H1 (cell line): ENCODE results near the gene ANP32A. TPM values are rescaled to one million over a fixed set of nuclear protein-coding genes. Genes with fewer than 3 reads are reported as not detected.

Experiments
- CTCF ChIA-PET: fragments of 300-600 bp; sonication (Branson Sonifier 250); formaldehyde crosslinking; loops from one replicate; lab custom pipeline; 2021; ENCODE audit not compliant: partially characterized antibody; lab: Charles Lee
- POLR2A ChIA-PET: fragments of 300-600 bp; sonication (Branson Sonifier 250); formaldehyde crosslinking; loops from one replicate; lab custom pipeline; 2021; ENCODE audit warnings: inconsistent platforms; ENCODE audit not compliant: partially characterized antibody; lab: Charles Lee
- DNase-seq, 2 experiments: peaks; one replicate each; pipeline versions ENCODE4 v3.0.0 to v3.0.0-alpha.2; 2010 to 2022; ENCODE audit warnings: low spot score in 2 of 2, low read depth in 1 of 2, mixed read lengths in 1 of 2
- FAIRE-seq: peaks from 2 replicates; lab custom pipeline; 2011; peaks lifted over from hg19 to GRCh38; lab: Jason Lieb, UNC
- H2AFZ ChIP-seq: 2 replicates; pipeline ENCODE4 v1.8.1; 2012; ENCODE audit warnings: low read length, inconsistent platforms
- H2AK5ac ChIP-seq: 2 replicates; pipeline ENCODE4 v1.6.1; 2013; ENCODE audit warnings: low read depth, low read length
- H2BK120ac ChIP-seq: replicated peaks from 2 replicates; pipeline ENCODE3; 2013; ENCODE audit warnings: low read depth, low read length, inconsistent platforms
- H2BK12ac ChIP-seq: 2 replicates; pipeline ENCODE4 v1.6.1; 2013; ENCODE audit warnings: low read depth, low read length
- H2BK15ac ChIP-seq: 2 replicates; pipeline ENCODE4 v1.6.1; 2013; ENCODE audit warnings: low read length
- H2BK20ac ChIP-seq: 2 replicates; pipeline ENCODE4 v1.6.1; 2013; ENCODE audit warnings: low read length
- H2BK5ac ChIP-seq: 2 replicates; pipeline ENCODE4 v1.6.1; 2013; ENCODE audit warnings: low read depth, low read length
- H3K14ac ChIP-seq: 2 replicates; pipeline ENCODE4 v1.6.1; 2013; ENCODE audit warnings: inconsistent platforms; ENCODE audit not compliant: insufficient read length
- H3K18ac ChIP-seq: 2 replicates; pipeline ENCODE4 v1.6.1; 2013; ENCODE audit warnings: low read length; ENCODE audit errors: extremely low read depth
- H3K23ac ChIP-seq: 2 replicates; pipeline ENCODE4 v1.6.1; 2013; ENCODE audit warnings: inconsistent platforms; ENCODE audit not compliant: insufficient read length
- H3K23me2 ChIP-seq: 2 replicates; pipeline ENCODE4 v1.6.1; 2013; ENCODE audit warnings: low read depth, low read length
- H3K27ac ChIP-seq: 2 replicates; pipeline ENCODE4 v1.6.1; 2011; ENCODE audit warnings: low read depth, low read length, inconsistent platforms
- H3K27me3 ChIP-seq, 4 experiments: replicated peaks in 1 of 4; 1 replicate in 1 of 4; 2 replicates in 3 of 4; pipeline versions ENCODE4 v1.6.1 to v1.8.1; 2011 to 2013; ENCODE audit warnings: low read length in 3 of 4, mild to moderate bottlenecking in 3 of 4, inconsistent platforms in 2 of 4, mixed read lengths in 2 of 4, moderate library complexity in 1 of 4; ENCODE audit not compliant: control insufficient read depth in 3 of 4, insufficient read depth in 3 of 4; ENCODE audit errors: extremely low read depth in 1 of 4
- H3K36me3 ChIP-seq, 4 experiments: 2 replicates each; pipeline versions ENCODE4 v1.6.1 to v1.8.1; 2011 to 2013; ENCODE audit warnings: mild to moderate bottlenecking in 4 of 4, low read length in 3 of 4, moderate library complexity in 2 of 4, control low read depth in 1 of 4, inconsistent platforms in 1 of 4; ENCODE audit not compliant: insufficient read depth in 4 of 4, control insufficient read depth in 2 of 4
- H3K4ac ChIP-seq: replicated peaks from 2 replicates; pipeline ENCODE3; 2013; ENCODE audit warnings: low read length, low read depth, mixed read lengths, inconsistent platforms; ENCODE audit not compliant: insufficient read length
- H3K4me1 ChIP-seq, 4 experiments: replicated peaks in 1 of 4; 1 replicate in 1 of 4; 2 replicates in 3 of 4; pipeline versions ENCODE4 v1.6.1 to v1.8.1; 2011 to 2013; ENCODE audit warnings: low read length in 3 of 4, inconsistent platforms in 2 of 4, mixed read lengths in 1 of 4; ENCODE audit not compliant: insufficient read depth in 4 of 4, control insufficient read depth in 3 of 4
- H3K4me2 ChIP-seq, 2 experiments: 2 replicates each; pipeline versions ENCODE4 v1.6.1 to v1.8.1; 2011 to 2013; ENCODE audit warnings: low read depth in 2 of 2, low read length in 2 of 2, control low read depth in 1 of 2, inconsistent platforms in 1 of 2, mild to moderate bottlenecking in 1 of 2; ENCODE audit not compliant: insufficient read depth in 1 of 2
- H3K4me3 ChIP-seq, 4 experiments: fragments of 200-600, 300-600 bp in 1 of 4; sonication (generic), shearing (Covaris generic), sonication (Bioruptor Twin) in 1 of 4; 2 replicates each; pipeline versions ENCODE4 v1.5.1 to v1.8.1; 2011 to 2016; ENCODE audit warnings: low read length in 4 of 4, low read depth in 3 of 4, control low read depth in 2 of 4, inconsistent platforms in 2 of 4, mild to moderate bottlenecking in 2 of 4, mixed read lengths in 1 of 4, moderate library complexity in 1 of 4; ENCODE audit not compliant: insufficient read depth in 2 of 4; ENCODE audit errors: extremely low read depth in 1 of 4
- H3K56ac ChIP-seq: replicated peaks from 2 replicates; pipeline ENCODE3; 2013; ENCODE audit warnings: low read depth, mild to moderate bottlenecking, mixed read lengths, low read length, inconsistent platforms; ENCODE audit not compliant: insufficient read length
- H3K79me1 ChIP-seq: 2 replicates; pipeline ENCODE4 v1.6.1; 2013; ENCODE audit warnings: low read depth, low read length, control low read depth
- H3K79me2 ChIP-seq, 2 experiments: 2 replicates each; pipeline versions ENCODE4 v1.6.1 to v1.8.1; 2012 to 2013; ENCODE audit warnings: low read length in 2 of 2, mild to moderate bottlenecking in 2 of 2, inconsistent platforms in 1 of 2; ENCODE audit not compliant: insufficient read depth in 2 of 2, control insufficient read depth in 1 of 2
- H3K9ac ChIP-seq, 4 experiments: replicated peaks in 1 of 4; 1 replicate in 1 of 4; 2 replicates in 3 of 4; pipeline versions ENCODE4 v1.6.1 to v1.8.1; 2011 to 2013; ENCODE audit warnings: low read depth in 3 of 4, low read length in 3 of 4, control low read depth in 2 of 4, mild to moderate bottlenecking in 2 of 4, moderate library complexity in 2 of 4, inconsistent platforms in 1 of 4; ENCODE audit errors: extremely low read depth in 1 of 4
- H3K9me3 ChIP-seq, 2 experiments: 2 replicates each; pipeline versions ENCODE4 v1.6.1 to v1.8.1; 2012 to 2013; ENCODE audit warnings: mild to moderate bottlenecking in 2 of 2, moderate library complexity in 2 of 2, control low read depth in 1 of 2, inconsistent platforms in 1 of 2, low read depth in 1 of 2, low read length in 1 of 2, mixed read lengths in 1 of 2; ENCODE audit not compliant: insufficient read depth in 2 of 2
- H4K20me1 ChIP-seq, 2 experiments: replicated peaks in 1 of 2; 2 replicates each; pipeline versions ENCODE3 to v1.8.1; 2011 to 2013; ENCODE audit warnings: inconsistent platforms in 2 of 2, low read length in 2 of 2, mild to moderate bottlenecking in 1 of 2; ENCODE audit not compliant: insufficient read depth in 2 of 2, control insufficient read depth in 1 of 2
- H4K5ac ChIP-seq: 2 replicates; pipeline ENCODE4 v1.6.1; 2013; ENCODE audit warnings: low read length, low read depth, mixed read lengths, inconsistent platforms; ENCODE audit not compliant: insufficient read length
- H4K8ac ChIP-seq: 2 replicates; pipeline ENCODE4 v1.8.0; 2013; ENCODE audit warnings: mild to moderate bottlenecking, moderate library complexity, low read length, inconsistent platforms; ENCODE audit not compliant: insufficient read depth; ENCODE audit errors: extremely low read depth
- H4K91ac ChIP-seq: replicated peaks from 2 replicates; pipeline ENCODE3; 2013; ENCODE audit warnings: low read length, mixed read lengths, inconsistent platforms; ENCODE audit not compliant: insufficient read length
- BRCA1 ChIP-seq: IDR thresholded peaks from 2 replicates; pipeline ENCODE4 v1.6.1; 2012; ENCODE audit warnings: low read depth, low read length, improper control_type of control experiment
- CHD1 ChIP-seq: IDR thresholded peaks from 2 replicates; pipeline ENCODE4 v1.6.1; 2012; ENCODE audit warnings: low read depth, low read length, improper control_type of control experiment
- CREB1 ChIP-seq: IDR thresholded peaks from 2 replicates; pipeline ENCODE4 v1.6.1; 2012; ENCODE audit warnings: inconsistent platforms
- EZH2 ChIP-seq: fragments of 200-600 bp; sonication (generic); IDR thresholded peaks from 2 replicates; pipeline ENCODE4 v1.7.1; 2012; ENCODE audit warnings: low read depth, mild to moderate bottlenecking, moderate library complexity, low read length, inconsistent platforms; ENCODE audit not compliant: severe bottlenecking
- KDM5A ChIP-seq: fragments of 200-600 bp; IDR thresholded peaks from 2 replicates; pipeline ENCODE4 v1.7.1; 2012; ENCODE audit warnings: mild to moderate bottlenecking, low read length, inconsistent platforms, mixed read lengths
- SP2 ChIP-seq: IDR thresholded peaks from 2 replicates; pipeline ENCODE4 v1.6.1; 2012; ENCODE audit warnings: mild to moderate bottlenecking, low read length, inconsistent platforms
- WGBS, 2 experiments: shearing (Covaris generic) in 1 of 2; methylation state at CpG; one replicate each; pipeline versions ENCODE4 v1.1.6 to v1.1.7; 2013 to 2015; ENCODE audit warnings: low lambda C conversion rate in 2 of 2, mixed read lengths in 2 of 2, inconsistent platforms in 1 of 2, low coverage in 1 of 2, missing lambda C conversion rate in 1 of 2; ENCODE audit not compliant: insufficient replicate concordance in 2 of 2, insufficient coverage in 1 of 2, insufficient read length in 1 of 2; ENCODE audit errors: extremely low coverage in 1 of 2, missing lambda C conversion rate in 1 of 2; 5-methylcytosine and 5-hydroxymethylcytosine counted together
- polyA plus RNA-seq, 7 experiments: library from polyadenylated mRNA; depleted of rRNA in 3 of 7; stranded (reverse) in 5 of 7; unstranded in 2 of 7; fragments of >200 nt in 5 of 7; fragments of 200-250 nt in 2 of 7; gene quantifications; 1 replicate in 5 of 7; 2 replicates in 1 of 7; 4 replicates in 1 of 7; pipeline versions ENCODE4 v1.2.1 to v1.2.3, GENCODE V29; 2011 to 2013; ENCODE audit warnings: missing spikeins in 2 of 7, mixed read lengths in 2 of 7
- total RNA-seq: library from RNA; stranded (reverse); fragmentation: NEBNext Ultra II Directional; extraction: Animal tissue kit (Norgen Biotek cat#: 25700); gene quantifications from 2 replicates; pipeline ENCODE4 v1.2.1, GENCODE V29; 2021

ANP32A gene
- total and polyA plus RNA-seq, 2 of the 8 experiments (the other 6 are each of a cell fraction or from before 2014, with no cell fraction given): 70.8 to 295 TPM

- Histone ChIP-seq H2BK12ac (no peak overlapping the region), H3K27me3 (no peaks in the 10 kb centered on the region; a peak in 1 of 7 replicates), H4K5ac (no peak overlapping the region), H3K9me3 (no peaks in the 10 kb centered on the region), H4K20me1 (peaks cover 53 to 58% of the 10 kb centered on the region in 2 experiments), H4K91ac (no peak overlapping the region), H2AFZ (no peak overlapping the region), H2BK120ac (no peak overlapping the region), H3K23ac (no peak overlapping the region), H3K79me2 (peaks cover 8 to 98% of the 10 kb centered on the region in 2 experiments), H3K56ac (no peak overlapping the region), H4K8ac (no peak overlapping the region), H3K18ac (no peak overlapping the region), H2BK20ac (no peak overlapping the region), H3K27ac (no peak overlapping the region), H3K4me3 (no peak overlapping the region), H3K36me3 (peaks cover 0 to 4% (median 1%) of the 10 kb centered on the region in 4 experiments; a peak in 2 of 8 replicates), H3K23me2 (peaks cover under 1% of the 10 kb centered on the region; the same call in 1 of the 2 replicates), H3K79me1 (peaks cover 24% of the 10 kb centered on the region), H2BK15ac (no peak overlapping the region), H3K4ac (no peak overlapping the region), H3K4me2 (no peak overlapping the region), H2BK5ac (no peak overlapping the region), H3K14ac (no peak overlapping the region), H3K4me1 (peaks cover 4 to 8% (median 6%) of the 10 kb centered on the region in 4 experiments), H2AK5ac (no peak overlapping the region), H3K9ac (peak overlapping the region in 1 of 4 experiments; percentile 40; a peak in 1 of 7 replicates)
- 87% methylated on average over 1 of the region's 1 CpG; no CpG with 5 or more reads in 1 of the 2 experiments for WGBS, 2 experiments
- POLR2A ChIA-PET: no interaction called here
- TF ChIP-seq KDM5A (no peak), CHD1 (no peak), CREB1 (no peak), SP2 (no peak), EZH2 (no peak), BRCA1 (no peak)
- DNase-seq (no peak), FAIRE-seq (no peak)
- CTCF ChIA-PET: interaction anchor here (0.6 to 1.5 kb wide), 2 partner anchors 75 to 241 kb away, joined by 4 read pairs; no protein-coding TSS in a partner anchor
Measured at GRCh38 chr15:68800875-68801274, 19.8 kb downstream of the ANP32A start.
